Transverse colon (tissue), 4 donors: ENCODE data around the gene SYT7. TPM values are rescaled to one million over a fixed set of nuclear protein-coding genes. Genes with fewer than 3 reads are reported as not detected.

Experiments used
- DNase-seq: peaks from one replicate; pipeline ENCODE4 v3.0.0-alpha.2; 2019
- H3K27ac ChIP-seq, 4 donors: fragments of 200-600 bp; sonication (generic); 2 replicates each; pipeline ENCODE4 v1.5.1; 2016 to 2018; ENCODE audit warnings: inconsistent platforms in 4 of 4
- H3K27me3 ChIP-seq: fragments of 200-600 bp; sonication (generic); 2 replicates; pipeline ENCODE4 v1.5.1; 2017; ENCODE audit warnings: inconsistent platforms
- H3K36me3 ChIP-seq, 4 donors: fragments of 200-600 bp; sonication (generic); 2 replicates each; pipeline ENCODE4 v1.5.1; 2017 to 2019; ENCODE audit warnings: inconsistent platforms in 4 of 4
- H3K4me1 ChIP-seq, 4 donors: fragments of 200-600 bp; sonication (generic); 2 replicates each; pipeline ENCODE4 v1.5.1; 2017 to 2020; ENCODE audit warnings: inconsistent platforms in 4 of 4
- H3K4me3 ChIP-seq, 4 donors: fragments of 200-600 bp; sonication (generic); 1 replicate in 1 of 4; 2 replicates in 3 of 4; pipeline versions ENCODE4 v1.5.1 to v1.6.1; 2017 to 2019; ENCODE audit warnings: inconsistent platforms in 4 of 4
- H3K9me3 ChIP-seq, 2 donors: fragments of 200-600 bp; sonication (generic); 2 replicates each; pipeline ENCODE4 v1.5.1; 2017 to 2019; ENCODE audit warnings: inconsistent platforms in 2 of 2
- CTCF ChIP-seq, 5 experiments: fragments of 200-600 bp in 3 of 5; fragments of 450-650 bp in 2 of 5; sonication (generic) in 3 of 5; IDR thresholded peaks; 1 replicate in 2 of 5; 2 replicates in 3 of 5; pipeline ENCODE4 v1.5.1; 2016 to 2017; ENCODE audit warnings: antibody characterized with exemption in 5 of 5, inconsistent platforms in 3 of 5, mild to moderate bottlenecking in 2 of 5, moderate library complexity in 1 of 5
- EP300 ChIP-seq: sonication (generic); formaldehyde crosslinking; IDR thresholded peaks from one replicate; pipeline ENCODE4 v1.6.1; 2017; ENCODE audit warnings: antibody characterized with exemption, low read depth
- POLR2A ChIP-seq: fragments of 450-650 bp; IDR thresholded peaks from one replicate; pipeline ENCODE4 v1.6.1; 2016; ENCODE audit warnings: antibody characterized with exemption, mild to moderate bottlenecking, moderate library complexity
- POLR2AphosphoS5 ChIP-seq, 3 donors: sonication (generic); formaldehyde crosslinking; IDR thresholded peaks; one replicate each; pipeline ENCODE4 v1.6.1; 2016; ENCODE audit warnings: antibody characterized with exemption in 3 of 3
- WGBS, 2 donors: methylation state at CpG; one replicate each; pipeline ENCODE4 v1.1.5; 2018; ENCODE audit warnings: low coverage in 1 of 2; 5-methylcytosine and 5-hydroxymethylcytosine counted together
- in situ Hi-C, 4 donors: fragments of 200-750 bp; cut with MboI; loops; one replicate each; pipeline versions ENCODE4 v1.15.0 to v1.15.1; 2017; ENCODE audit warnings: low sequenced_read_pairs in 3 of 4, low pct_ligation_motif_present in 1 of 4, low pct_unique_long_range_greater_than_20kb in 1 of 4
- intact Hi-C: fragments of 100-400 bp; cut with DNase I; formaldehyde crosslinking; loops from one replicate; pipeline ENCODE4 v1.15.1; 2023; ENCODE audit warnings: low total_unique reads
- total RNA-seq, 4 donors: library from RNA; depleted of rRNA; stranded (reverse); fragments of >200 nt; gene quantifications; one replicate each; pipeline ENCODE4 v1.1.0, GENCODE V29; 2016

Gene SYT7
- total RNA-seq, 4 donors from 2014 or later: 6.8 to 26.2 (median 12.8) TPM

GRCh38 chr11:61588728-61589191 is 7.9 kb upstream of the SYT7 start:
- DNase-seq: no peak
- Histone ChIP-seq H3K27ac (peak overlapping the region; percentile 22 to 58 (median 45)), H3K9me3 (no peaks in the 10 kb centered on the region), H3K27me3 (peaks cover 32% of the 10 kb centered on the region), H3K36me3 (no peaks in the 10 kb centered on the region), H3K4me1 (peaks cover 4 to 20% (median 15%) of the 10 kb centered on the region in 4 donors), H3K4me3 (peak overlapping the region in 2 of 4 donors; percentile 39 to 51)
- TF ChIP-seq POLR2AphosphoS5 (IDR thresholded peaks at IDR 0.05) (no peak), CTCF (IDR thresholded peaks at IDR 0.05) (no peak), POLR2A (no peak), EP300 (no peak)
- intact Hi-C loops (loop anchor here (5.0 kb wide), 1 partner anchor 141 kb away; no protein-coding TSS in a partner anchor), in situ Hi-C loops (no loop called here)
- whole genome bisulfite sequencing, 2 donors: 44 to 51% methylated on average over 10 of the region's 10 CpGs

GRCh38 chr11:61587951-61588727 is 7.3 kb upstream of the SYT7 start:
- DNase-seq: peak; percentile 81
- Histone ChIP-seq H3K4me1 (peaks cover 4 to 20% (median 15%) of the 10 kb centered on the region in 4 donors), H3K9me3 (no peaks in the 10 kb centered on the region), H3K4me3 (peak overlapping the region; percentile 15 to 51 (median 34)), H3K27ac (peak overlapping the region; percentile 22 to 58 (median 45)), H3K27me3 (peaks cover 32% of the 10 kb centered on the region), H3K36me3 (no peaks in the 10 kb centered on the region)
- intact Hi-C loops (loop anchor here (5.0 kb wide), 1 partner anchor 141 kb away; no protein-coding TSS in a partner anchor), in situ Hi-C loops (no loop called here)
- no peak for TF ChIP-seq POLR2A
- no peak for TF ChIP-seq EP300
- peak in 3 of 5 experiments; percentile 17 to 30 (median 24) for TF ChIP-seq CTCF (IDR thresholded peaks at IDR 0.05)
- no peak for TF ChIP-seq POLR2AphosphoS5 (IDR thresholded peaks at IDR 0.05)
- WGBS, 2 donors: 0 to 6% methylated on average over 1 to 29 of the region's 30 CpGs

- WGBS, 2 donors: 16% methylated on average over 27 of the region's 41 CpGs; no CpG with 5 or more reads in 1 of the 2 donors
Measured at GRCh38 chr11:61587541-61587941, 6.7 kb upstream of the SYT7 start.

More at GRCh38 chr11:61587541-61587941, 6.7 kb upstream of the SYT7 start:
- in situ Hi-C loops: no loop called here
- H3K4me3 ChIP-seq: peak overlapping the region; percentile 15 to 51 (median 34)
- peak overlapping the region; percentile 22 to 58 (median 45) for H3K27ac ChIP-seq
- TF ChIP-seq POLR2A (no peak), EP300 (no peak), CTCF (IDR thresholded peaks at IDR 0.05) (no peak), POLR2AphosphoS5 (IDR thresholded peaks at IDR 0.05) (no peak)
- DNase-seq: peak; percentile 54
- peaks cover 4 to 20% (median 15%) of the 10 kb centered on the region in 4 donors for H3K4me1 ChIP-seq
- intact Hi-C loops: loop anchor here (5.0 kb wide), 1 partner anchor 140 kb away; no protein-coding TSS in a partner anchor
- H3K36me3 ChIP-seq: no peaks in the 10 kb centered on the region
- H3K27me3 ChIP-seq: peaks cover 38% of the 10 kb centered on the region
- no peaks in the 10 kb centered on the region for H3K9me3 ChIP-seq
